ENCODE results near the gene FSTL4.

DNA sequence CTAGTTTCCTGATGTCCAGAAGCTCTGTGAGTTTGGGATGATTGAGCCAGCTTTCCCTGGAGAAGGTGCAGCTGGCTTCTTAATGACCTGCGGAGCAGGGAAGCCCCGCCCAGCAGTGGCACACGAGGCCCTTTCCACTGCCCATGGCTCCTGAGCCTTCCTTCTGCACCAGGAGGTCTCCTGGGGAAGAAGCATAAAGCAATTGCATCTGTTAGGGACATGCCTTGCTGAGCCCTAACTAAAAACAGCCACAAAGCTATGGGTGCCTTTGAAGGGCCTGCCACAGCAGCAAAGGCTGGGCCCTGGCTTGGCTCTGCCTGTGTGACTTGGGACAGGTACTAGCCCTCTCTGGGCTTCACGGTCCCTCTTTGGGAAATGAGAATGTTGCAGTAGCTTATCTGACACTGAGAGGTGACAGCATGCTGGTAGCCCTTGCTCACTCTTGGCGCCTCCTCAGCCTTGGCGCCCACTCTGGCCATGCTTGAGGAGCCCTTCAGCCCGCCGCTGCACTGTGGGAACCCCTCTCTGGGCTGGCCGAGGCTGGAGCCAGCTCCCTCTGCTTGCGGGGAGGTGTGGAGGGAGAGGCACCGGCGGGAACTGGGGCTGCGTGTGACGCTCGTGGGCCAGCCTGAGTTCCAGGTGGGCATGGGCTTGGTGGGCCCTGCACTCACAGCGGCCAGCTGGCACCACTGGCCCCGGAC, 218.4 kb downstream of the FSTL4 start:
- TF ChIP-seq, protein P1, sequence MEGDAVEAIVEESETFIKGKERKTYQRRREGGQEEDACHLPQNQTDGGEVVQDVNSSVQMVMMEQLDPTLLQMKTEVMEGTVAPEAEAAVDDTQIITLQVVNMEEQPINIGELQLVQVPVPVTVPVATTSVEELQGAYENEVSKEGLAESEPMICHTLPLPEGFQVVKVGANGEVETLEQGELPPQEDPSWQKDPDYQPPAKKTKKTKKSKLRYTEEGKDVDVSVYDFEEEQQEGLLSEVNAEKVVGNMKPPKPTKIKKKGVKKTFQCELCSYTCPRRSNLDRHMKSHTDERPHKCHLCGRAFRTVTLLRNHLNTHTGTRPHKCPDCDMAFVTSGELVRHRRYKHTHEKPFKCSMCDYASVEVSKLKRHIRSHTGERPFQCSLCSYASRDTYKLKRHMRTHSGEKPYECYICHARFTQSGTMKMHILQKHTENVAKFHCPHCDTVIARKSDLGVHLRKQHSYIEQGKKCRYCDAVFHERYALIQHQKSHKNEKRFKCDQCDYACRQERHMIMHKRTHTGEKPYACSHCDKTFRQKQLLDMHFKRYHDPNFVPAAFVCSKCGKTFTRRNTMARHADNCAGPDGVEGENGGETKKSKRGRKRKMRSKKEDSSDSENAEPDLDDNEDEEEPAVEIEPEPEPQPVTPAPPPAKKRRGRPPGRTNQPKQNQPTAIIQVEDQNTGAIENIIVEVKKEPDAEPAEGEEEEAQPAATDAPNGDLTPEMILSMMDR (IDR thresholded peaks at IDR 0.05), result no peak
- TF ChIP-seq EP300 (IDR thresholded peaks at IDR 0.05) (no peak), POLR2A (IDR thresholded peaks at IDR 0.05) (no peak)

Measured in ovary (tissue), 3 donors.